ENCODE data around the gene IRF4.
"Not testable (repeated sequence)": the region's sequence is repeated elsewhere in the genome, so short reads cannot be mapped to it uniquely, and the experiment has no call there.

Gene IRF4

GRCh38 chr6:366389-367297 lies 24.9 kb upstream of the IRF4 start:
- no peak for DNase-seq

- no peak for DNase-seq
Observed at GRCh38 chr6:367298-367794, 24.2 kb upstream of the IRF4 start.

- no peak for DNase-seq
Observed at GRCh38 chr6:367891-368630, 23.5 kb upstream of the IRF4 start.

- DNase-seq, result no peak
Observed at GRCh38 chr6:369559-370431, 21.8 kb upstream of the IRF4 start.

GRCh38 chr6:370555-370954 lies 21.0 kb upstream of the IRF4 start:
- no peak for DNase-seq

GRCh38 chr6:371851-372250 lies 19.7 kb upstream of the IRF4 start:
- not testable (repeated sequence) for DNase-seq

- DNase-seq, result no peak
Observed at GRCh38 chr6:372336-372911, 19.1 kb upstream of the IRF4 start.

GRCh38 chr6:373031-373430 lies 18.5 kb upstream of the IRF4 start:
- no peak for DNase-seq

GRCh38 chr6:373773-374724 lies 17.5 kb upstream of the IRF4 start:
- no peak for DNase-seq

GRCh38 chr6:374956-375355 lies 16.6 kb upstream of the IRF4 start:
- no peak for DNase-seq

GRCh38 chr6:376827-377640 lies 14.5 kb upstream of the IRF4 start:
- no peak for DNase-seq

- DNase-seq, result not testable (repeated sequence)
Observed at GRCh38 chr6:377641-378020, 13.9 kb upstream of the IRF4 start.

GRCh38 chr6:378090-378957 lies 13.2 kb upstream of the IRF4 start:
- DNase-seq, result no peak

GRCh38 chr6:378958-379409 lies 12.6 kb upstream of the IRF4 start:
- DNase-seq, result no peak

- DNase-seq, result no peak
Observed at GRCh38 chr6:379410-380181, 12.0 kb upstream of the IRF4 start.

GRCh38 chr6:380234-381218 lies 11.0 kb upstream of the IRF4 start:
- no peak for DNase-seq

All from inflammatory macrophage treated with lipopolysaccharide for 1 hour (primary cell).